ENCODE measurements around the gene S100A5. TPM values are rescaled to one million over a fixed set of nuclear protein-coding genes. Genes with fewer than 3 reads are reported as not detected.
"Not testable (repeated sequence)": the region's sequence is repeated elsewhere in the genome, so short reads cannot be mapped to it uniquely, and the experiment has no call there.

The S100A5 gene, protein sequence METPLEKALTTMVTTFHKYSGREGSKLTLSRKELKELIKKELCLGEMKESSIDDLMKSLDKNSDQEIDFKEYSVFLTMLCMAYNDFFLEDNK
- not detected in 2 replicates for total RNA-seq (2014; rRNA removed; shearing (Covaris generic); ENCODE audit: low replicate concordance)

DNA sequence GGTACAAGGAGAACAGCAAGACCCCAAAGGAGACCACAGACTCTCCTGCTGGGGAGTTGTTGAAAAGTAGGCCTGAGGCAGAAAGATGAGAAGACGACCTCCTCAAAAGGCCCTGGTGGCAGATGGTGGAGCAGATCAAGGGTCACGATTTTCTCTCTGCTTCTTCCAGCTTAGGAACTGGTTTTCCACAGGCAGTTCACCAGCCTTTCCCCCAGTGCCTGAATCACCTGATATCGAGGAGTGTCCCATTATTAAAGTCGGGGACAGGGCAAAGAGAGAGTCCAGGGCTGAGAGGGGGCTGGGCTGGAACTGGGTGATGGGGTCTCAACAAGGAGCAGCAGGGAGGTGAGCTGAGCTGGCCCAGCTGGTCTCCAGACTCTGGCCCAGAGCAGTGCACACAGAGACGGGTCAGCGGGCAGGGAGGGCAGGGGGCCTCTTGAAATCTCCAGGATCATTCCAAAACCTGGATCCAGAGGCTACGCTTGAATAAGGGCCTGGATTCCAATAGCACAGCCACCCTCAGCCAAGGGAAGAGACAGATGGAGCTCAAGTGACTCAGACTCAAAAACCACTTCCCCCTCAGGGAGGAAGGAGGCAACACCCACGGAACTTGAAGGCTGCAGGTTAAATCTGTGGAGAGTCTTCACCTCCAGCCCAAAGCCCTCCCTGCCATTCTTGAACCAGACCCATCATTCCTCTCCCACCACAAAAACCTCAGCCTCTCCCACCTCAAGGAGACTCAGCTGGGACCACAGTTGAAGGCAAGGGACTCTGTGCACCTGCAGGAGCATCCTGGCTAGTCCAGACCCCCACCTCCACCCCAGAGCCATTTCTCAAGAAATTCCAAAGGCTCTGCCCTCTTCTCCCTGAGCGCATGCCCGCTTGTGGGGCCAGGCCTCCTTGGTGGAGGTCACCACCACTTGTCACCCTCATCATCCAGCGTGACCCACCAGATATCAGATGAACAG lies at the start of gene S100A5:
Gene S100A5, minus strand, starts transcription at position 541 of the 968 bp plus-strand sequence. CDS start 743 bp downstream, outside the sequence.
- no peaks in the 10 kb centered on the region for H4K20me1 ChIP-seq (ENCODE audit: insufficient read depth, low read depth, low read length)
- H3K9me3 ChIP-seq (ENCODE audit: low read length), result no peaks in the 10 kb centered on the region
- no peak within 1 kb of the TSS for H2AFZ ChIP-seq (ENCODE audit: low read length)
- DNase-seq, result no peak
- H3K27me3 ChIP-seq (ENCODE audit: low read length), result no peaks in the 10 kb centered on the region
- H3K4me3 ChIP-seq (ENCODE audit: low read length), result no peak within 1 kb of the TSS
- H3K4me1 ChIP-seq (ENCODE audit: low read length), result peaks cover 22% of the 10 kb centered on the region
- no peak within 1 kb of the TSS for H3K4me2 ChIP-seq (ENCODE audit: low read depth, low read length, poor library complexity, severe bottlenecking)
- no peaks in the 10 kb centered on the region for H3K36me3 ChIP-seq (ENCODE audit: insufficient read depth, low read length)
- no peak within 1 kb of the TSS for H3K9ac ChIP-seq (ENCODE audit: low read length)
- H3K79me2 ChIP-seq (ENCODE audit: low read length), result no peaks in the 10 kb centered on the region
- no peaks in the 10 kb centered on the region for H3K9me2 ChIP-seq (replicated peaks; ENCODE audit: insufficient read depth, low read length)
- no peak within 1 kb of the TSS for H3K27ac ChIP-seq (ENCODE audit: low read length)

GRCh38 chr1:153588482-153588881 lies 47.7 kb upstream of the S100A5 start:
- H3K27ac ChIP-seq (ENCODE audit: low read length), result no peak overlapping the region
- no peaks in the 10 kb centered on the region for H3K4me1 ChIP-seq (ENCODE audit: low read length)
- no peak overlapping the region for H2AFZ ChIP-seq (ENCODE audit: low read length)

DNA sequence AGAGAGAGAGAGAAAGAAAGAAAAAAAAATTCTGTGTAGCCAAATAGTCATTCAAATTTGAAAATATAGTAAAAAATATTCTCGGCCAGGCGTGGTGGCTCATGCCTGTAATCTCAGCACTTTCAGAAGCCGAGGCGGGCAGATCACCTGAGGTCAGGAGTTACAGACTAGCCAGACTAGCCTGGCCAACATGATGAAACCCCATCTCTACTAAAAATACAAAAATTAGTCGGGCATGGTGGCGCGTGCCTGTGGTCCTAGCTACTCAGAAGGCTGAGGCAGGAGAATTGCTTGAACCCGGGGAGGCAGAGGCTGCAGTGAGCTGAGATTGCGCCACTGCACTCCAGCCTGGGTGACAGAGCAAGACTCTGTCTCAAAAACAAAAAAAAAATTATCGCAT lies 47.3 kb upstream of the S100A5 start:
- DNase-seq; H2AFZ ChIP-seq (ENCODE audit: low read length); H3K4me3 ChIP-seq (ENCODE audit: low read length); H3K27ac ChIP-seq (ENCODE audit: low read length); H3K4me2 ChIP-seq (ENCODE audit: low read depth, low read length, poor library complexity, severe bottlenecking); H3K9me3 ChIP-seq (ENCODE audit: low read length); H3K4me1 ChIP-seq (ENCODE audit: low read length); H3K36me3 ChIP-seq (ENCODE audit: insufficient read depth, low read length); H4K20me1 ChIP-seq (ENCODE audit: insufficient read depth, low read depth, low read length); H3K9ac ChIP-seq (ENCODE audit: low read length); H3K79me2 ChIP-seq (ENCODE audit: low read length); H3K27me3 ChIP-seq (ENCODE audit: low read length); H3K9me2 ChIP-seq (replicated peaks; ENCODE audit: insufficient read depth, low read length): not testable (repeated sequence)

More at GRCh38 chr1:153588482-153588881, 47.7 kb upstream of the S100A5 start:
- no peaks in the 10 kb centered on the region for H3K27me3 ChIP-seq (ENCODE audit: low read length)
- H3K36me3 ChIP-seq (ENCODE audit: insufficient read depth, low read length), result no peaks in the 10 kb centered on the region
- no peaks in the 10 kb centered on the region for H3K9me2 ChIP-seq (replicated peaks; ENCODE audit: insufficient read depth, low read length)
- no peaks in the 10 kb centered on the region for H4K20me1 ChIP-seq (ENCODE audit: insufficient read depth, low read depth, low read length)
- no peak for DNase-seq
- no peak overlapping the region for H3K9ac ChIP-seq (ENCODE audit: low read length)
- H3K9me3 ChIP-seq (ENCODE audit: low read length), result no peaks in the 10 kb centered on the region
- H3K4me3 ChIP-seq (ENCODE audit: low read length), result no peak overlapping the region
- no peak overlapping the region for H3K4me2 ChIP-seq (ENCODE audit: low read depth, low read length, poor library complexity, severe bottlenecking)
- no peaks in the 10 kb centered on the region for H3K79me2 ChIP-seq (ENCODE audit: low read length)

GRCh38 chr1:153587314-153587713 lies 46.6 kb upstream of the S100A5 start:
- Histone ChIP-seq H3K4me2 (ENCODE audit: low read depth, low read length, poor library complexity, severe bottlenecking) (no peak overlapping the region), H3K9me3 (ENCODE audit: low read length) (no peaks in the 10 kb centered on the region), H3K79me2 (ENCODE audit: low read length) (no peaks in the 10 kb centered on the region), H3K4me1 (ENCODE audit: low read length) (no peaks in the 10 kb centered on the region), H3K4me3 (ENCODE audit: low read length) (no peak overlapping the region), H2AFZ (ENCODE audit: low read length) (0 out of 2 replicates have a peak overlapping the region, but pooled peaks have one; percentile 13), H3K36me3 (ENCODE audit: insufficient read depth, low read length) (no peaks in the 10 kb centered on the region), H3K9ac (ENCODE audit: low read length) (no peak overlapping the region), H3K27ac (ENCODE audit: low read length) (no peak overlapping the region), H3K27me3 (ENCODE audit: low read length) (no peaks in the 10 kb centered on the region), H4K20me1 (ENCODE audit: insufficient read depth, low read depth, low read length) (no peaks in the 10 kb centered on the region), H3K9me2 (replicated peaks; ENCODE audit: insufficient read depth, low read length) (no peaks in the 10 kb centered on the region)
- DNase-seq, result no peak

GRCh38 chr1:153586347-153586746 lies 45.6 kb upstream of the S100A5 start:
- no peaks in the 10 kb centered on the region for H3K36me3 ChIP-seq (ENCODE audit: insufficient read depth, low read length)
- H2AFZ ChIP-seq (ENCODE audit: low read length), result no peak overlapping the region
- no peak overlapping the region for H3K4me2 ChIP-seq (ENCODE audit: low read depth, low read length, poor library complexity, severe bottlenecking)
- H3K4me1 ChIP-seq (ENCODE audit: low read length), result no peaks in the 10 kb centered on the region
- no peaks in the 10 kb centered on the region for H3K9me2 ChIP-seq (replicated peaks; ENCODE audit: insufficient read depth, low read length)
- H3K4me3 ChIP-seq (ENCODE audit: low read length), result no peak overlapping the region
- no peaks in the 10 kb centered on the region for H3K27me3 ChIP-seq (ENCODE audit: low read length)
- DNase-seq, result no peak
- no peak overlapping the region for H3K27ac ChIP-seq (ENCODE audit: low read length)
- H4K20me1 ChIP-seq (ENCODE audit: insufficient read depth, low read depth, low read length), result no peaks in the 10 kb centered on the region
- H3K9ac ChIP-seq (ENCODE audit: low read length), result no peak overlapping the region
- H3K9me3 ChIP-seq (ENCODE audit: low read length), result no peaks in the 10 kb centered on the region
- H3K79me2 ChIP-seq (ENCODE audit: low read length), result no peaks in the 10 kb centered on the region

DNA sequence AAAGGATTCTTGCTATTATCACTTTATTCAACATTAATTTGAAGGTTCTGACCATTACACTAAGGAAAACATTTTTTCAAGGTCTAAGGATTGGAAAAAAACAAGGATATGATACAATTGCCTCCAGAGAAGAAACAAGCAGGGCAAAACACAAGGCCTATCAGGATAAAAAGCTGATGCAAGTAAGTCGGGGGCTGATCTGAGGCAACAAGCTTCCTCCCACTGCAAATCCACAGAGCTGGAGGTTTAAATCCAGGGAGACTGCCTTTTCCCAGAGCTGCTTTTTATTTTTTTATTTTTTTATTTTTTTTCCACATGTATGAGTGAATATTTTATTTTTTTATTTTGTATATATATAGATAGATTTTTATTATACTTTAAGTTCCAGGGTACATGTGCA lies 44.3 kb upstream of the S100A5 start:
- Histone ChIP-seq H3K4me1 (ENCODE audit: low read length) (no peaks in the 10 kb centered on the region), H3K9ac (ENCODE audit: low read length) (no peak overlapping the region), H3K27me3 (ENCODE audit: low read length) (no peaks in the 10 kb centered on the region), H3K9me2 (replicated peaks; ENCODE audit: insufficient read depth, low read length) (no peaks in the 10 kb centered on the region), H2AFZ (ENCODE audit: low read length) (no peak overlapping the region), H4K20me1 (ENCODE audit: insufficient read depth, low read depth, low read length) (no peaks in the 10 kb centered on the region), H3K4me3 (ENCODE audit: low read length) (no peak overlapping the region), H3K27ac (ENCODE audit: low read length) (no peak overlapping the region), H3K4me2 (ENCODE audit: low read depth, low read length, poor library complexity, severe bottlenecking) (no peak overlapping the region), H3K9me3 (ENCODE audit: low read length) (no peaks in the 10 kb centered on the region), H3K79me2 (ENCODE audit: low read length) (no peaks in the 10 kb centered on the region), H3K36me3 (ENCODE audit: insufficient read depth, low read length) (no peaks in the 10 kb centered on the region)
- no peak for DNase-seq

DNA sequence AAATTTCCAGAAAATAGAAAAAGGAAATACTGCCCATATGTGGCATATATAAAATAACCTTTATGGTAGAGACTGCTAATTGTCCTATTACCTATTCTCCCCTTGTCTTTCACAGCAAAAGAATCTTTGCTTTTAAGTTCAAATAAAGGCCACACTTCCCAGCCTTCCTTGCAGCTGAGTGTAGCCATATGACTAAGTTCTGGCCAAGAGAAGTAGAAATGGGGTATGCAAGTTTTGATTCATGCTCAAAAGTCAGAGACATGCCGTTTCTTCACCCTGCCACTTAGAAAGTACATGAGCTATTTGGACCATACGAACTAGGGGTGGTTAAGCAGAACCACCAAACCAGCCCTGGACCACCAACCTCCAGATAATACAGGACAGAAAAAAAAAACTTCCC lies 43.2 kb upstream of the S100A5 start:
- no peak overlapping the region for H3K9ac ChIP-seq (ENCODE audit: low read length)

GRCh38 chr1:153583514-153583913 lies 42.8 kb upstream of the S100A5 start:
- not testable (repeated sequence) for H3K27ac ChIP-seq (ENCODE audit: low read length); H3K4me3 ChIP-seq (ENCODE audit: low read length); H3K9me3 ChIP-seq (ENCODE audit: low read length); H3K4me2 ChIP-seq (ENCODE audit: low read depth, low read length, poor library complexity, severe bottlenecking); H3K27me3 ChIP-seq (ENCODE audit: low read length); H3K4me1 ChIP-seq (ENCODE audit: low read length); H3K9ac ChIP-seq (ENCODE audit: low read length); H3K36me3 ChIP-seq (ENCODE audit: insufficient read depth, low read length); H3K79me2 ChIP-seq (ENCODE audit: low read length); H4K20me1 ChIP-seq (ENCODE audit: insufficient read depth, low read depth, low read length); DNase-seq; H2AFZ ChIP-seq (ENCODE audit: low read length); H3K9me2 ChIP-seq (replicated peaks; ENCODE audit: insufficient read depth, low read length)

More for the DNA sequence above, 43.2 kb upstream of the S100A5 start:
- no peak for DNase-seq
- Histone ChIP-seq H3K27ac (ENCODE audit: low read length) (no peak overlapping the region), H3K4me1 (ENCODE audit: low read length) (no peaks in the 10 kb centered on the region), H3K36me3 (ENCODE audit: insufficient read depth, low read length) (no peaks in the 10 kb centered on the region), H4K20me1 (ENCODE audit: insufficient read depth, low read depth, low read length) (no peaks in the 10 kb centered on the region), H3K9me3 (ENCODE audit: low read length) (no peaks in the 10 kb centered on the region), H3K4me2 (ENCODE audit: low read depth, low read length, poor library complexity, severe bottlenecking) (no peak overlapping the region), H2AFZ (ENCODE audit: low read length) (no peak overlapping the region), H3K9me2 (replicated peaks; ENCODE audit: insufficient read depth, low read length) (no peaks in the 10 kb centered on the region), H3K79me2 (ENCODE audit: low read length) (no peaks in the 10 kb centered on the region), H3K27me3 (ENCODE audit: low read length) (no peaks in the 10 kb centered on the region), H3K4me3 (ENCODE audit: low read length) (no peak overlapping the region)

Data from Karpas-422 (cell line).